ENCODE measurements around the gene STAC2.

Gene STAC2

DNA sequence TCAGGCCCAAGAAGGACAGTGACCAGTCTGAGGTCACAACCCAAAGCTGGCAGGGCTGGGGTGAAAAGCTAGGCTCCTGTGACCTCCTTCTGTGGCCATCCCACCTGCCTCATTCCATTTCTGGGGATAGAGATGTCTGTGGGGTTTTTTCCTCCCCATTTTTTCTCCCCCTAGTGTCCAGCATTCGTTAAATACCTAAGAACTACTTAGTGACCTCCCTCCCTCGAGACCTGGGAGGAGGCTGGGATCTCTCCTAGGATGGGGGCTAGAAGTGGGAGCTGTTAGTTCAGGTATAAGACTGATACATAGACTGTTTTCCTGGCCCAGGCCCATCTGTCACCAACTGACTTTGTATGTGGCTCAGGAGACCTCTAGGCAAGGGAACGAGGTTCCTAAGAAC is 20.5 kb upstream of the STAC2 start:
- H3K4me2 ChIP-seq (ENCODE audit: insufficient read depth, low read length, poor library complexity, severe bottlenecking) = no peak overlapping the region
- no peaks in the 10 kb centered on the region for H3K27me3 ChIP-seq (ENCODE audit: control insufficient read depth in 3 of 3, insufficient read depth in 3 of 3, low read depth in 1 of 3, low read length in 3 of 3)
- H3K23ac ChIP-seq (ENCODE audit: low read depth, low read length, poor library complexity) = peak overlapping the region; percentile 1
- H3K79me1 ChIP-seq (ENCODE audit: low read depth, low read length) = no peaks in the 10 kb centered on the region
- no CpG with 5 or more reads among the region's 3 CpGs for WGBS, 2 donors (ENCODE audit: extremely low coverage in 2 of 2, insufficient read length in 2 of 2, insufficient replicate concordance in 1 of 2)
- no peak overlapping the region for H3K27ac ChIP-seq (replicated peaks; ENCODE audit: low read length)
- no peak overlapping the region for H4K8ac ChIP-seq (ENCODE audit: low read depth, low read length)
- DNase-seq (ENCODE audit: low spot score) = no peak
- no peak overlapping the region for H2AK5ac ChIP-seq (ENCODE audit: low read depth, low read length)
- H3K9ac ChIP-seq (ENCODE audit: low read depth, low read length, poor library complexity) = no peak overlapping the region
- no peak overlapping the region for H2BK5ac ChIP-seq (ENCODE audit: low read length)
- H3K4ac ChIP-seq (ENCODE audit: low read length) = no peak overlapping the region
- no peaks in the 10 kb centered on the region for H3K9me3 ChIP-seq (replicated peaks in 1 of 2; ENCODE audit: control insufficient read depth in 2 of 2, insufficient read depth in 1 of 2, low read depth in 1 of 2, low read length in 2 of 2)
- H3K4me1 ChIP-seq (ENCODE audit: control insufficient read depth in 2 of 2, insufficient read depth in 1 of 2, low read depth in 1 of 2, low read length in 2 of 2) = peaks cover 0 to 2% of the 10 kb centered on the region in 2 donors
- no peaks in the 10 kb centered on the region for H3K36me3 ChIP-seq (replicated peaks in 1 of 2; ENCODE audit: control insufficient read depth in 2 of 2, insufficient read depth in 2 of 2, low read length in 2 of 2)
- no peak overlapping the region for H2AFZ ChIP-seq (ENCODE audit: low read length)
- no peak overlapping the region for H2BK12ac ChIP-seq (ENCODE audit: low read length)
- no peak overlapping the region for H3K14ac ChIP-seq (ENCODE audit: low read length)
- no peak overlapping the region for H3K18ac ChIP-seq (ENCODE audit: low read length)
- no peak overlapping the region for H2BK120ac ChIP-seq (ENCODE audit: low read depth, low read length)
- H2BK15ac ChIP-seq (ENCODE audit: low read length) = no peak overlapping the region
- no peak overlapping the region for H4K91ac ChIP-seq (ENCODE audit: low read depth, low read length, poor library complexity)
- H3K4me3 ChIP-seq (ENCODE audit: low read length in 2 of 2) = no peak overlapping the region

DNA sequence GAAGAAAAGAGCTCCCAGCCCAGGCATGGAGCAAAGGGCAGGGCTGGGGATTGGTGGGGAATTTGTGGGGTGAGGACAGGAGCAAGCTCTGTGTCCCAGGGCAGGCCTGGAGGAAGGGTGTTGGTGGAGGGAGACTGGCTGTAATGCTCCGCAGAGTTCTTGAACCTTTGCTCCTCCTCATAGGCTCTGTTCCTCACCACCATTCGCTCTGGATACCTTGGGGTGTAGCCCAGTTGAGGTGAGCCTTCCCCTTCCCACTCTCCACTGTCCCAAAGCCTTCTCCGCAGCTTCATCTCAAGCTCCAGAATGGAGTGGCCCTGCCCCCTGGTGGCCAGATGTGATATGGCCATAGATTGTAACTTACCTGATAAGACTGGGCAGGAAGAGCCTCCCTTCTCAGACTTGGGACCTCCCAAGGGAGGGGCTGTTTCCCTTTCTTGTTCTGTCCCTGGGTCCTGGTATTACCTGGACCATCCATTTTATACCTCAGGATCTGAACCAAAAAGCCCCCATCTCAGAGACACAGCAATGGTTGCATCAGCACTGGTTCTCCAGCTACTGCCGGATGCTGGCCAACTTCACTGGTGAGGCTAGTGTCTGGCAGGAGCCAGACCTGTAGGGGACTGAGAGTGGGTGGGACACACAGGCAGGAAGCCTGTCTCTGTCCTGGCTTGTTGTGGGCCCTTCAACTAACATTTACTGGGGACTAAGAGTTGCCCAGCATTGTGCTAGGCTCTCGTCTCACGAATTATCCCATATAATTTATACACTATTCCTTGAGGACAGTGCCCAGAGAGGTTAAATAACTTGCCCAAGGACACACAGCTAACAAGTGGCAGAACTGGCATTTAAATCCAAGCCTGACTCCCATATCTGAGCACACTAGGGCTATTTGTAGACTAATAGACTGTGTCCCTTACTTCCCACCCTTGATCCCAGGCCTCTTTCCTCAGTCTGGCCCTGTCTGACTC is 19.1 kb upstream of the STAC2 start:
- Histone ChIP-seq H3K23ac (ENCODE audit: low read depth, low read length, poor library complexity) (no peak overlapping the region), H3K14ac (ENCODE audit: low read length) (no peak overlapping the region), H3K79me1 (ENCODE audit: low read depth, low read length) (no peaks in the 10 kb centered on the region), H2BK120ac (ENCODE audit: low read depth, low read length) (no peak overlapping the region), H4K91ac (ENCODE audit: low read depth, low read length, poor library complexity) (no peak overlapping the region), H2BK15ac (ENCODE audit: low read length) (no peak overlapping the region), H3K4me1 (ENCODE audit: control insufficient read depth in 2 of 2, insufficient read depth in 1 of 2, low read depth in 1 of 2, low read length in 2 of 2) (peaks cover 0 to 2% of the 10 kb centered on the region in 2 donors), H3K4me3 (ENCODE audit: low read length in 2 of 2) (no peak overlapping the region), H3K36me3 (replicated peaks in 1 of 2; ENCODE audit: control insufficient read depth in 2 of 2, insufficient read depth in 2 of 2, low read length in 2 of 2) (no peaks in the 10 kb centered on the region), H2BK12ac (ENCODE audit: low read length) (no peak overlapping the region), H3K27me3 (ENCODE audit: control insufficient read depth in 3 of 3, insufficient read depth in 3 of 3, low read depth in 1 of 3, low read length in 3 of 3) (peaks cover 0 to 1% (median 0%) of the 10 kb centered on the region in 3 experiments), H4K8ac (ENCODE audit: low read depth, low read length) (no peak overlapping the region), H2AK5ac (ENCODE audit: low read depth, low read length) (no peak overlapping the region), H2AFZ (ENCODE audit: low read length) (peak overlapping the region; percentile 25), H3K9me3 (replicated peaks in 1 of 2; ENCODE audit: control insufficient read depth in 2 of 2, insufficient read depth in 1 of 2, low read depth in 1 of 2, low read length in 2 of 2) (no peaks in the 10 kb centered on the region), H3K9ac (ENCODE audit: low read depth, low read length, poor library complexity) (no peak overlapping the region), H2BK5ac (ENCODE audit: low read length) (no peak overlapping the region), H3K18ac (ENCODE audit: low read length) (peak overlapping the region; percentile 73), H3K4ac (ENCODE audit: low read length) (no peak overlapping the region), H3K27ac (replicated peaks; ENCODE audit: low read length) (no peak overlapping the region), H3K4me2 (ENCODE audit: insufficient read depth, low read length, poor library complexity, severe bottlenecking) (no peak overlapping the region)
- peak; percentile 90 for DNase-seq (ENCODE audit: low spot score)
- WGBS, 2 donors (ENCODE audit: extremely low coverage in 2 of 2, insufficient read length in 2 of 2, insufficient replicate concordance in 1 of 2) = no CpG with 5 or more reads among the region's 6 CpGs

- Histone ChIP-seq H2BK15ac (ENCODE audit: low read length) (no peak overlapping the region), H2BK120ac (ENCODE audit: low read depth, low read length) (no peak overlapping the region), H3K9me3 (replicated peaks in 1 of 2; ENCODE audit: control insufficient read depth in 2 of 2, insufficient read depth in 1 of 2, low read depth in 1 of 2, low read length in 2 of 2) (no peaks in the 10 kb centered on the region), H3K9ac (ENCODE audit: low read depth, low read length, poor library complexity) (no peak overlapping the region), H4K91ac (ENCODE audit: low read depth, low read length, poor library complexity) (no peak overlapping the region), H4K8ac (ENCODE audit: low read depth, low read length) (no peak overlapping the region), H2AFZ (ENCODE audit: low read length) (peak overlapping the region; percentile 25), H3K36me3 (replicated peaks in 1 of 2; ENCODE audit: control insufficient read depth in 2 of 2, insufficient read depth in 2 of 2, low read length in 2 of 2) (no peaks in the 10 kb centered on the region), H2BK5ac (ENCODE audit: low read length) (no peak overlapping the region), H3K4me2 (ENCODE audit: insufficient read depth, low read length, poor library complexity, severe bottlenecking) (no peak overlapping the region), H3K18ac (ENCODE audit: low read length) (peak overlapping the region; percentile 73), H2AK5ac (ENCODE audit: low read depth, low read length) (no peak overlapping the region), H3K4ac (ENCODE audit: low read length) (no peak overlapping the region), H3K14ac (ENCODE audit: low read length) (no peak overlapping the region), H3K79me1 (ENCODE audit: low read depth, low read length) (no peaks in the 10 kb centered on the region), H3K27ac (replicated peaks; ENCODE audit: low read length) (no peak overlapping the region), H2BK12ac (ENCODE audit: low read length) (no peak overlapping the region), H3K23ac (ENCODE audit: low read depth, low read length, poor library complexity) (no peak overlapping the region), H3K27me3 (ENCODE audit: control insufficient read depth in 3 of 3, insufficient read depth in 3 of 3, low read depth in 1 of 3, low read length in 3 of 3) (peaks cover 0 to 7% (median 0%) of the 10 kb centered on the region in 3 experiments), H3K4me1 (ENCODE audit: control insufficient read depth in 2 of 2, insufficient read depth in 1 of 2, low read depth in 1 of 2, low read length in 2 of 2) (peaks cover 0 to 2% of the 10 kb centered on the region in 2 donors), H3K4me3 (ENCODE audit: low read length in 2 of 2) (no peak overlapping the region)
- DNase-seq (ENCODE audit: low spot score) = no peak
- no CpG with 5 or more reads among the region's 11 CpGs for WGBS, 2 donors (ENCODE audit: extremely low coverage in 2 of 2, insufficient read length in 2 of 2, insufficient replicate concordance in 1 of 2)
These were observed 18.4 kb upstream of the STAC2 start for GRCh38 chr17:39244016-39244599.

GRCh38 chr17:39243155-39243554 is 17.4 kb upstream of the STAC2 start:
- no peak for DNase-seq (ENCODE audit: low spot score)
- Histone ChIP-seq H2BK15ac (ENCODE audit: low read length) (peak overlapping the region; percentile 77), H3K18ac (ENCODE audit: low read length) (peak overlapping the region; percentile 30), H3K9me3 (replicated peaks in 1 of 2; ENCODE audit: control insufficient read depth in 2 of 2, insufficient read depth in 1 of 2, low read depth in 1 of 2, low read length in 2 of 2) (no peaks in the 10 kb centered on the region), H2BK120ac (ENCODE audit: low read depth, low read length) (no peak overlapping the region), H4K91ac (ENCODE audit: low read depth, low read length, poor library complexity) (no peak overlapping the region), H3K14ac (ENCODE audit: low read length) (no peak overlapping the region), H3K36me3 (replicated peaks in 1 of 2; ENCODE audit: control insufficient read depth in 2 of 2, insufficient read depth in 2 of 2, low read length in 2 of 2) (no peaks in the 10 kb centered on the region), H3K4me2 (ENCODE audit: insufficient read depth, low read length, poor library complexity, severe bottlenecking) (no peak overlapping the region), H3K4me3 (ENCODE audit: low read length in 2 of 2) (no peak overlapping the region), H2BK12ac (ENCODE audit: low read length) (no peak overlapping the region), H2AK5ac (ENCODE audit: low read depth, low read length) (peak overlapping the region; percentile 60), H2BK5ac (ENCODE audit: low read length) (no peak overlapping the region), H3K4me1 (ENCODE audit: control insufficient read depth in 2 of 2, insufficient read depth in 1 of 2, low read depth in 1 of 2, low read length in 2 of 2) (peaks cover 0 to 2% of the 10 kb centered on the region in 2 donors), H2AFZ (ENCODE audit: low read length) (no peak overlapping the region), H3K9ac (ENCODE audit: low read depth, low read length, poor library complexity) (no peak overlapping the region), H3K23ac (ENCODE audit: low read depth, low read length, poor library complexity) (no peak overlapping the region), H3K4ac (ENCODE audit: low read length) (no peak overlapping the region), H4K8ac (ENCODE audit: low read depth, low read length) (no peak overlapping the region), H3K79me1 (ENCODE audit: low read depth, low read length) (no peaks in the 10 kb centered on the region), H3K27ac (replicated peaks; ENCODE audit: low read length) (no peak overlapping the region), H3K27me3 (ENCODE audit: control insufficient read depth in 3 of 3, insufficient read depth in 3 of 3, low read depth in 1 of 3, low read length in 3 of 3) (peaks cover 0 to 10% (median 0%) of the 10 kb centered on the region in 3 experiments)
- no CpG with 5 or more reads among the region's 8 CpGs for WGBS, 2 donors (ENCODE audit: extremely low coverage in 2 of 2, insufficient read length in 2 of 2, insufficient replicate concordance in 1 of 2)

Measured in neuronal stem cell (in vitro differentiated cells).